Ovary (tissue), 3 donors: ENCODE results near the gene PYM1.

Source experiments
- CTCF ChIP-seq, 3 donors: fragments of 450-650 bp in 2 of 3; fragments of 200-600 bp in 1 of 3; IDR thresholded peaks; one replicate each; pipeline versions ENCODE4 v1.5.1 to v1.8.0; 2016 to 2022; ENCODE audit warnings: antibody characterized with exemption in 3 of 3, mild to moderate bottlenecking in 1 of 3
- POLR2A ChIP-seq: fragments of 450-650 bp; IDR thresholded peaks from one replicate; pipeline ENCODE4 v1.6.1; 2017; ENCODE audit warnings: antibody characterized with exemption, mild to moderate bottlenecking, moderate library complexity
- donor health status: DM: no; HTN: no; CAD: no.

DNA sequence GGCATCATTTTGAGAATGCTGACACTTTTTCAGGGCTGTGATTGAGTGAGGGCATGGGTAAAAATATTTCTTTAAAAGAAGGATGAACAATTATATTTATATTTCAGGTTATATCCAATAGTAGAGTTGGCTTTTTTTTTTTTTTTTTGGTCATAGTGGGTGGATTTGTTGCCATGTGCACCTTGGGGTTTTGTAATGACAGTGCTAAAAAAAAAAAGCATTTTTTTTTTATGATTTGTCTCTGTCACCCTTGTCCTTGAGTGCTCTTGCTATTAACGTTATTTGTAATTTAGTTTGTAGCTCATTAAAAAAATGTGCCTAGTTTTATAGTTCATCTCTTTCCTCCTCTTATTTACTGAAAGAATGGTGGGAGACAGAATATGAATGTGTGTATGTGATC is 44.8 kb upstream of the PYM1 start:
- TF ChIP-seq CTCF (IDR thresholded peaks at IDR 0.05), result no peak
- no peak for TF ChIP-seq POLR2A
